PC-3 (cell line): ENCODE measurements around the gene NACC1. TPM values are rescaled to one million over a fixed set of nuclear protein-coding genes. Genes with fewer than 3 reads are reported as not detected.

Experiments used
- ATAC-seq: fragments of 200-7000 bp; cut with Tn5 transposase; 2 replicates; pipeline ENCODE4 v1.9.1; 2020; ENCODE audit warnings: mild to moderate bottlenecking, moderate library complexity
- BruUV-seq: library from RNA; stranded (reverse); fragments of 400-500 nt; replicated peaks from 2 replicates; lab custom pipeline; 2021; lab: Mats Ljungman, UMichigan
- CTCF ChIA-PET: fragments of 300-600 bp; sonication (Branson Sonifier 250); formaldehyde crosslinking; loops from one replicate; lab custom pipeline; 2022; ENCODE audit warnings: antibody characterized with exemption; lab: Charles Lee
- POLR2A ChIA-PET: fragments of 300-600 bp; sonication (Branson Sonifier 250); formaldehyde crosslinking; loops from one replicate; lab custom pipeline; 2022; ENCODE audit warnings: antibody characterized with exemption; ENCODE audit not compliant: unreplicated experiment; lab: Charles Lee
- DNase-seq: peaks from one replicate; pipeline ENCODE4 v3.0.0-alpha.2; 2015
- H2AFZ ChIP-seq: fragments of 300-600 bp; sonication (generic); 2 replicates; pipeline ENCODE4 v1.6.0; 2016; ENCODE audit warnings: antibody characterized with exemption, low read length
- H3F3A ChIP-seq: fragments of 300-600 bp; sonication (generic); one replicate; pipeline ENCODE4 v1.6.0; 2017; ENCODE audit warnings: antibody characterized with exemption, low read length, control low read depth, mild to moderate bottlenecking; ENCODE audit not compliant: unreplicated experiment
- H3K27ac ChIP-seq: fragments of 300-600 bp; sonication (generic); 2 replicates; pipeline ENCODE4 v1.5.1; 2016; ENCODE audit warnings: mild to moderate bottlenecking, low read length
- H3K27me3 ChIP-seq: fragments of 300-600 bp; sonication (generic); 2 replicates; pipeline ENCODE4 v1.6.1; 2016; ENCODE audit warnings: low read length, mixed read lengths
- H3K36me3 ChIP-seq: fragments of 300-600 bp; sonication (generic); 2 replicates; pipeline ENCODE4 v1.6.1; 2016; ENCODE audit warnings: low read depth, mixed run types, low read length, mixed read lengths
- H3K4me1 ChIP-seq: fragments of 300-600 bp; sonication (generic); 2 replicates; pipeline ENCODE4 v1.5.1; 2016; ENCODE audit warnings: low read length; ENCODE audit not compliant: insufficient read depth
- H3K4me2 ChIP-seq: fragments of 300-600 bp; sonication (generic); 2 replicates; pipeline ENCODE4 v1.6.0; 2016; ENCODE audit warnings: low read length
- H3K4me3 ChIP-seq: fragments of 300-600 bp; sonication (generic); 2 replicates; pipeline ENCODE4 v1.5.1; 2016; ENCODE audit warnings: mild to moderate bottlenecking, low read length, mixed read lengths
- H3K79me2 ChIP-seq: fragments of 300-600 bp; sonication (generic); 2 replicates; pipeline ENCODE4 v1.6.1; 2017; ENCODE audit warnings: low read length, mixed read lengths
- H3K9ac ChIP-seq: fragments of 300-600 bp; sonication (generic); 2 replicates; pipeline ENCODE4 v1.6.0; 2016; ENCODE audit warnings: mild to moderate bottlenecking, low read length
- H3K9me2 ChIP-seq: fragments of 300-600 bp; sonication (generic); replicated peaks from 2 replicates; pipeline ENCODE4 v1.6.1; 2016; ENCODE audit warnings: mixed run types, low read length, mixed read lengths
- H3K9me3 ChIP-seq: fragments of 300-600 bp; sonication (generic); 2 replicates; pipeline ENCODE4 v1.6.1; 2016; ENCODE audit warnings: low read length, mixed read lengths
- H4K20me1 ChIP-seq: fragments of 300-600 bp; sonication (generic); 2 replicates; pipeline ENCODE4 v1.6.1; 2016; ENCODE audit warnings: low read length, mixed read lengths
- CTCF ChIP-seq: fragments of 300-600 bp; sonication (generic); conservative IDR thresholded peaks from 2 replicates; pipeline ENCODE4 v1.5.1; 2017; ENCODE audit warnings: antibody characterized with exemption, low read depth, mild to moderate bottlenecking, low read length
- EZH2 ChIP-seq: fragments of 300-600 bp; sonication (generic); IDR thresholded peaks from one replicate; pipeline ENCODE4 v1.6.1; 2017; ENCODE audit warnings: antibody characterized with exemption, mild to moderate bottlenecking, low read length; ENCODE audit not compliant: unreplicated experiment
- EZH2phosphoT487 ChIP-seq: fragments of 300-600 bp; sonication (generic); IDR thresholded peaks from 2 replicates; pipeline ENCODE4 v1.6.1; 2018; ENCODE audit warnings: mild to moderate bottlenecking, antibody characterized with exemption, low read length, borderline replicate concordance
- intact Hi-C: fragments of 100-400 bp; cut with micrococcal nuclease; formaldehyde crosslinking; loops from 2 replicates; pipeline ENCODE4 v1.9.0; 2023
- total RNA-seq: library from RNA; depleted of rRNA; stranded (reverse); fragments of >200 nt; gene quantifications from 2 replicates; pipeline ENCODE4 v1.2.3, GENCODE V29; 2014

NACC1 gene
- total RNA-seq, 1 experiment from 2014 or later, result 266 TPM

- intact Hi-C loops, result no loop called here
- Histone ChIP-seq H3K4me2 (no peak overlapping the region), H3K27ac (no peak overlapping the region), H2AFZ (no peak overlapping the region), H3F3A (peaks cover 4% of the 10 kb centered on the region), H3K4me1 (peaks cover 26% of the 10 kb centered on the region), H3K27me3 (no peaks in the 10 kb centered on the region), H3K9me2 (no peaks in the 10 kb centered on the region), H3K9me3 (no peaks in the 10 kb centered on the region), H3K4me3 (no peak overlapping the region), H3K36me3 (peaks cover 24% of the 10 kb centered on the region), H4K20me1 (peaks cover 52% of the 10 kb centered on the region), H3K9ac (no peak overlapping the region), H3K79me2 (peaks cover 88% of the 10 kb centered on the region)
- BruUV-seq, result no TSS peak
- no peak for ATAC-seq
- POLR2A ChIA-PET, result no interaction called here
- no peak for DNase-seq
- CTCF ChIA-PET, result no interaction called here
- no peak for TF ChIP-seq EZH2phosphoT487
- TF ChIP-seq EZH2, result no peak
- no peak for TF ChIP-seq CTCF
Observed at GRCh38 chr19:13121551-13122274, 3.6 kb downstream of the NACC1 start.

- H3K9me2 ChIP-seq, result no peaks in the 10 kb centered on the region
- no peak overlapping the region for H2AFZ ChIP-seq
- CTCF ChIA-PET, result no interaction called here
- H3K9ac ChIP-seq, result no peak overlapping the region
- DNase-seq (no peak), ATAC-seq (no peak)
- intact Hi-C loops, result no loop called here
- no peak overlapping the region for H3K4me2 ChIP-seq
- H4K20me1 ChIP-seq, result peaks cover 52% of the 10 kb centered on the region
- peaks cover 94% of the 10 kb centered on the region for H3K79me2 ChIP-seq
- H3K36me3 ChIP-seq, result peaks cover 24% of the 10 kb centered on the region
- no peak overlapping the region for H3K27ac ChIP-seq
- H3F3A ChIP-seq, result no peaks in the 10 kb centered on the region
- H3K27me3 ChIP-seq, result no peaks in the 10 kb centered on the region
- no TSS peak for BruUV-seq
- POLR2A ChIA-PET, result no interaction called here
- H3K4me3 ChIP-seq, result no peak overlapping the region
- peaks cover 26% of the 10 kb centered on the region for H3K4me1 ChIP-seq
- TF ChIP-seq EZH2 (no peak), EZH2phosphoT487 (no peak), CTCF (no peak)
- no peaks in the 10 kb centered on the region for H3K9me3 ChIP-seq
Observed at GRCh38 chr19:13122275-13122878, 4.3 kb downstream of the NACC1 start.
